HepG2 (cell line): ENCODE results near the gene PGC. TPM values are rescaled to one million over a fixed set of nuclear protein-coding genes. Genes with fewer than 3 reads are reported as not detected.

Experiments
- ATAC-seq: fragments of 200-7000 bp; cut with Tn5 transposase; 3 replicates; pipeline ENCODE4 v1.9.1; 2020; ENCODE audit warnings: mild to moderate bottlenecking, moderate library complexity
- BruUV-seq: library from RNA; stranded (reverse); fragments of 400-500 nt; replicated peaks from 2 replicates; lab custom pipeline; 2021; lab: Mats Ljungman, UMichigan
- CTCF ChIA-PET: fragments of 300-600 bp; formaldehyde crosslinking; extraction: SDS; loops from one replicate; lab custom pipeline; 2021; ENCODE audit warnings: low total read pairs, inconsistent platforms, low intra/inter-chr PET ratio; lab: Yijun Ruan, JAX
- POLR2A ChIA-PET: fragments of 350-600 bp; sonication (Branson Sonifier 250); formaldehyde crosslinking; loops from one replicate; lab custom pipeline; 2020; ENCODE audit warnings: antibody characterized with exemption, inconsistent platforms; lab: Yijun Ruan, JAX
- DNase-seq: peaks from one replicate; pipeline ENCODE4 v3.0.0-alpha.2; 2015; ENCODE audit warnings: low spot score
- FAIRE-seq: peaks from 3 replicates; lab custom pipeline; 2011; peaks lifted over from hg19 to GRCh38; lab: Jason Lieb, UNC
- H2AFZ ChIP-seq: one replicate; pipeline ENCODE4 v1.6.1; 2011; ENCODE audit warnings: low read length, inconsistent platforms
- H3K27ac ChIP-seq: fragments of 300-600 bp; 3 replicates; pipeline ENCODE4 v1.8.0; 2011; ENCODE audit warnings: mixed run types, mild to moderate bottlenecking, mixed read lengths, low read length, inconsistent platforms; ENCODE audit not compliant: insufficient read depth; ENCODE audit errors: extremely low read length
- H3K27me3 ChIP-seq, 2 experiments: fragments of 200-600 bp in 1 of 2; 2 replicates in 1 of 2; 3 replicates in 1 of 2; pipeline versions ENCODE4 v1.6.0 to v1.8.0; 2011; ENCODE audit warnings: low read length in 2 of 2, mild to moderate bottlenecking in 2 of 2, moderate library complexity in 2 of 2, inconsistent platforms in 1 of 2; ENCODE audit not compliant: insufficient read depth in 2 of 2, control insufficient read depth in 1 of 2
- H3K36me3 ChIP-seq, 2 experiments: fragments of 200-600 bp in 1 of 2; replicated peaks in 1 of 2; 2 replicates in 1 of 2; 3 replicates in 1 of 2; pipeline versions ENCODE4 v1.5.1 to v1.8.0; 2011; ENCODE audit warnings: low read length in 2 of 2, inconsistent platforms in 1 of 2; ENCODE audit not compliant: insufficient read depth in 2 of 2, control insufficient read depth in 1 of 2
- H3K4me1 ChIP-seq: 2 replicates; pipeline ENCODE4 v1.5.1; 2012; ENCODE audit warnings: low read length, inconsistent platforms; ENCODE audit not compliant: insufficient read depth
- H3K4me2 ChIP-seq: 2 replicates; pipeline ENCODE4 v1.6.0; 2011; ENCODE audit warnings: low read depth, low read length, inconsistent platforms
- H3K4me3 ChIP-seq, 3 experiments: fragments of 200-600 bp in 1 of 3; sonication (generic), shearing (Covaris generic) in 1 of 3; replicated peaks in 1 of 3; 2 replicates each; pipeline ENCODE4 v1.5.1; 2011 to 2016; ENCODE audit warnings: low read length in 3 of 3, inconsistent platforms in 2 of 3, low read depth in 2 of 3, mild to moderate bottlenecking in 2 of 3, control low read depth in 1 of 3, mixed read lengths in 1 of 3; ENCODE audit not compliant: insufficient read depth in 1 of 3
- H3K79me2 ChIP-seq: one replicate; pipeline ENCODE4 v1.6.1; 2011; ENCODE audit warnings: low read length, inconsistent platforms; ENCODE audit not compliant: insufficient read depth
- H3K9ac ChIP-seq: 2 replicates; pipeline ENCODE4 v1.6.0; 2011; ENCODE audit warnings: mild to moderate bottlenecking, low read depth, low read length, inconsistent platforms; ENCODE audit not compliant: insufficient read depth
- H3K9me3 ChIP-seq: 2 replicates; pipeline ENCODE4 v1.5.1; 2012; ENCODE audit warnings: mild to moderate bottlenecking, low read length
- H4K20me1 ChIP-seq: 2 replicates; pipeline ENCODE4 v1.6.0; 2011; ENCODE audit warnings: inconsistent platforms, mild to moderate bottlenecking, low read length, moderate library complexity; ENCODE audit not compliant: insufficient read depth
- BHLHE40 ChIP-seq: IDR thresholded peaks from 2 replicates; pipeline ENCODE4 v1.6.1; 2011; ENCODE audit warnings: low read length, improper control_type of control experiment
- BRCA1 ChIP-seq: sonication (generic); formaldehyde crosslinking; IDR thresholded peaks from 2 replicates; pipeline ENCODE4 v1.4.0; 2020; ENCODE audit warnings: missing genetic modification reagents
- CBFB ChIP-seq: sonication (generic); formaldehyde crosslinking; IDR thresholded peaks from 2 replicates; pipeline ENCODE4 v1.4.0; 2020; ENCODE audit warnings: missing genetic modification reagents
- RBFOX2 ChIP-seq: fragments of 200-400 bp; formaldehyde crosslinking; IDR thresholded peaks from 2 replicates; pipeline ENCODE4 v1.6.1; 2017; ENCODE audit warnings: low read depth, mild to moderate bottlenecking, low read length
- SATB2 ChIP-seq: sonication (generic); formaldehyde crosslinking; IDR thresholded peaks from 2 replicates; pipeline ENCODE4 v1.5.0; 2020; ENCODE audit warnings: missing genetic modification reagents
- SNAPC4 ChIP-seq: sonication (generic); formaldehyde crosslinking; IDR thresholded peaks from 2 replicates; pipeline ENCODE4 v1.4.0; 2020; ENCODE audit warnings: mild to moderate bottlenecking, missing genetic modification reagents
- ZBTB7A ChIP-seq: sonication (generic); formaldehyde crosslinking; IDR thresholded peaks from 2 replicates; pipeline ENCODE4 v1.8.0; 2022; ENCODE audit warnings: mild to moderate bottlenecking, missing genetic modification reagents
- ZFY ChIP-seq: sonication (generic); formaldehyde crosslinking; IDR thresholded peaks from 2 replicates; pipeline ENCODE4 v1.4.0; 2020; ENCODE audit warnings: missing genetic modification reagents
- ZNF598 ChIP-seq: sonication (generic); formaldehyde crosslinking; IDR thresholded peaks from 2 replicates; pipeline ENCODE4 v1.5.1; 2020; ENCODE audit warnings: mild to moderate bottlenecking, missing genetic modification reagents, borderline replicate concordance
- ZNF768 ChIP-seq: sonication (generic); formaldehyde crosslinking; IDR thresholded peaks from 2 replicates; pipeline ENCODE4 v1.4.0; 2020; ENCODE audit warnings: missing genetic modification reagents
- WGBS: methylation state at CpG from one replicate; pipeline ENCODE4 v1.1.6; 2017; ENCODE audit warnings: low lambda C conversion rate; 5-methylcytosine and 5-hydroxymethylcytosine counted together
- in situ Hi-C: cut with HindIII; loops from 2 replicates; pipeline ENCODE4 v1.10.0; 2017; ENCODE audit warnings: low pct_unique_long_range_greater_than_20kb; ENCODE audit not compliant: extremely low pct_ligation_motif_present
- intact Hi-C: fragments of 100-400 bp; cut with micrococcal nuclease; formaldehyde crosslinking; loops from one replicate; pipeline ENCODE4 v1.10.0; 2022; ENCODE audit not compliant: unreplicated experiment
- polyA plus RNA-seq, 8 experiments: library from polyadenylated mRNA; depleted of rRNA in 3 of 8; stranded (reverse) in 7 of 8; unstranded in 1 of 8; fragments of >200 nt; fragmentation: Illumina TruSeq in 4 of 8; extraction: Trizol in 4 of 8; gene quantifications; 2 replicates each; pipeline versions ENCODE4 v1.2.1 to v1.2.3, GENCODE V29; 2011 to 2016; ENCODE audit warnings: low read depth in 4 of 8, missing spikeins in 1 of 8, mixed read lengths in 1 of 8; ENCODE audit not compliant: insufficient read depth in 1 of 8
- total RNA-seq, 5 experiments: library from RNA; depleted of rRNA; stranded (reverse); fragments of >200 nt; fragmentation: Illumina TruSeq; extraction: Trizol; gene quantifications; 2 replicates each; pipeline ENCODE4 v1.2.3, GENCODE V29; 2016; ENCODE audit warnings: low read depth in 1 of 5

PGC gene
- total and polyA plus RNA-seq, 2 of the 13 experiments (the other 11 are each of a cell fraction or from before 2014, with no cell fraction given): 426 to 502 TPM

DNA sequence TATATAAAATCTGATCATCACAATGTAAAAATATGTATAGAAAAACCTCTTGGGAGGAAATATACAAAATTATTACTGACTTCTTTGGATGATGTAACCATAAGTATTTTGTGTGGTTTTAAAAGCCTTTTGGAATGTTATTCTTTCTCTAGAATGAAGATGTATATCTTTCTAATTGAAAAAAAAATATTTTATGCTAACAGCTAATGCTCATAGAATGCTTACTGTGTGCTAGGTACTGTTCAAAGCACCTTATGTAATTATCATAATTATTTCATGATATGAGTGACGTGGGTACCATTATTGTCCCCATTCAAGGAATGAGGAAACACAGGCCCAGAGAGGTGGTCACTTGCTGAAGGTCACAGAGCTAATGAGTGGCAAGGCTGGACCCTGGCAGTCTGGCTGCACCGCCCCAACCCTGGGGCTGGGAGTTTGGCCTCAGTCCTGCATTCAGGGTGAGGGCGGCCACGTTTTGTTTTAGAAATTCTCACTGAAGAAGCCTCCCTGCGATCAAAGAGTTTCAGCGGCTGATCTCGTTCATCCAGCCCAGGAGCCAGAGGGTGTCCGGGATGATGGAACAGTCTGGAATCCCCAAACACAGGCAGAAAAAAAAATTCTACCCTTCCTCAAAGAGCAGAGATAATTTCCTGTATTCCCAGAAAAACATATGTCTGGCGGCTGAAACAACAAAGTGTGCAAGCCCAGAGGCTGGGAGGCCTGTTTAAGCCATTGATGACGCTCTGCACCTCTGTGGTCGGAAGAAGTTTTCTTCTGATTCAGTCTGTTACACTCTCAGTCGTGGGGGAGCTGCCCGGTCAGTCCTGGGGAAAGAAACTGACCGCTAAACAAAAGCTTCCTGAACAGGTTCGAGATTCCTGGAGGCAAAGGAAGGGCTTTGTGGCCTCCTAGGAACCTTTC lies 49.1 kb downstream of the PGC start:
- no peak overlapping the region for H3K4me2 ChIP-seq
- peak; percentile 70; the same call in 1 of the 2 replicates for TF ChIP-seq ZNF768
- TF ChIP-seq CBFB (CRISPR knock-in tag): no peak
- TF ChIP-seq, all 625 proteins: peak for 1
- H3K79me2 ChIP-seq: no peaks in the 10 kb centered on the region
- no peaks in the 10 kb centered on the region for H3K9me3 ChIP-seq
- intact Hi-C loops: no loop called here
- H3K9ac ChIP-seq: no peak overlapping the region
- ChIA-PET CTCF (interaction anchor here (1.2 kb wide), 1 partner anchor 329 kb away, joined by 3 read pairs; no protein-coding TSS in a partner anchor), POLR2A (no interaction called here)
- DNase-seq (no peak), FAIRE-seq (no peak), ATAC-seq (no peak)
- no peak overlapping the region for H3K27ac ChIP-seq
- no peaks in the 10 kb centered on the region for H3K4me1 ChIP-seq
- no peak overlapping the region for H3K4me3 ChIP-seq
- WGBS: 89% methylated on average over 15 of the region's 15 CpGs
- peaks cover 0 to 5% of the 10 kb centered on the region in 2 experiments; a peak in 2 of 5 replicates for H3K36me3 ChIP-seq
- BruUV-seq: no TSS peak
- H4K20me1 ChIP-seq: no peaks in the 10 kb centered on the region
- in situ Hi-C loops: no loop called here
- no peak overlapping the region for H2AFZ ChIP-seq
- H3K27me3 ChIP-seq: no peaks in the 10 kb centered on the region

DNA sequence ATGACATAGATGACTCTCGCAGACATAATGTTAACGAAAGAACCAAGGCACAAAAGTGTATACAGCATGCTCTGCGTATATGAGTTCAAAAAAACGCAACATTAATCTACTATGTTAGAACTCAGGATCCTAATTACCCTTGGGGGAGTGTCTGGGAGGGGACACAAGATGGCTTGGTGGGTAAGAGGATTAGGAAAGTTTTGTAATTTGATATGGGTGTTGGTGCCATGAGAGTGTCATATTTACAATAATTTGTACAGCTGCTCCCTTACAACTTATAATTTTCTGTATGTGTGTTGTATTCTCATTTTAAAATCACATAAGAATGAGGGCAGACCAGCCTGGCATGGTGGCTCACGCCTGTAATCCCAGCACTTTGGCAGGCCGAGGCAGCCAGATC lies 50.4 kb downstream of the PGC start:
- H4K20me1 ChIP-seq: no peaks in the 10 kb centered on the region
- H3K4me3 ChIP-seq: no peak overlapping the region
- H2AFZ ChIP-seq: no peak overlapping the region
- intact Hi-C loops: no loop called here
- CTCF ChIA-PET: interaction anchor here (1.2 kb wide), 1 partner anchor 328 kb away, joined by 3 read pairs; no protein-coding TSS in a partner anchor
- POLR2A ChIA-PET: no interaction called here
- 94% methylated on average over 6 of the region's 6 CpGs for WGBS
- H3K79me2 ChIP-seq: no peaks in the 10 kb centered on the region
- in situ Hi-C loops: no loop called here
- H3K9me3 ChIP-seq: no peaks in the 10 kb centered on the region
- ATAC-seq (no peak), FAIRE-seq (no peak), DNase-seq (no peak)
- no TSS peak for BruUV-seq
- H3K4me2 ChIP-seq: no peak overlapping the region
- no peak overlapping the region for H3K9ac ChIP-seq
- peaks cover 0 to 4% of the 10 kb centered on the region in 2 experiments; a peak in 2 of 5 replicates for H3K36me3 ChIP-seq
- H3K27me3 ChIP-seq: no peaks in the 10 kb centered on the region
- H3K4me1 ChIP-seq: peaks cover 8% of the 10 kb centered on the region; the same call in 1 of the 2 replicates
- H3K27ac ChIP-seq: no peak overlapping the region
- TF ChIP-seq ZBTB7A (CRISPR knock-in tag): no peak
- no peak for TF ChIP-seq SATB2 (CRISPR knock-in tag)
- no peak for TF ChIP-seq ZFY (CRISPR knock-in tag)
- TF ChIP-seq RBFOX2: no peak
- TF ChIP-seq ZNF598 (CRISPR knock-in tag): no peak
- TF ChIP-seq BHLHE40: no peak
- TF ChIP-seq SNAPC4 (CRISPR knock-in tag): no peak
- TF ChIP-seq BRCA1 (CRISPR knock-in tag): no peak
